MCF 10A (cell line): ENCODE measurements around the gene ATP2C1. TPM values are rescaled to one million over a fixed set of nuclear protein-coding genes. Genes with fewer than 3 reads are reported as not detected.

Source experiments
- BruUV-seq: library from RNA; stranded (reverse); fragments of 400-500 nt; replicated peaks from 2 replicates; lab custom pipeline; 2021; lab: Mats Ljungman, UMichigan
- CTCF ChIA-PET: fragments of 300-600 bp; sonication (Branson Sonifier 250); formaldehyde crosslinking; extraction: SDS; loops from one replicate; lab custom pipeline; 2021; ENCODE audit warnings: antibody characterized with exemption, inconsistent platforms; lab: Yijun Ruan, JAX
- POLR2A ChIA-PET: fragments of 300-600, 350-650 bp; sonication (Branson Sonifier 250); formaldehyde crosslinking; extraction: SDS; loops from one replicate; lab custom pipeline; 2020; ENCODE audit warnings: antibody characterized with exemption, inconsistent platforms; lab: Yijun Ruan, JAX
- DNase-seq: peaks from one replicate; pipeline ENCODE4 v3.0.0-alpha.2; 2018; ENCODE audit not compliant: unreplicated experiment
- H3K27ac Mint-ChIP-seq: one replicate; pipeline ENCODE4 v1.8.0; 2022; ENCODE audit warnings: mild to moderate bottlenecking, low read depth, mixed read lengths; ENCODE audit not compliant: unreplicated experiment
- H3K27me3 Mint-ChIP-seq: one replicate; pipeline ENCODE4 v1.8.0; 2022; ENCODE audit warnings: mixed read lengths; ENCODE audit not compliant: insufficient read depth, unreplicated experiment
- H3K36me3 Mint-ChIP-seq: one replicate; pipeline ENCODE4 v1.8.0; 2022; ENCODE audit warnings: mild to moderate bottlenecking, moderate library complexity, mixed read lengths; ENCODE audit not compliant: insufficient read depth, unreplicated experiment
- H3K4me1 Mint-ChIP-seq: one replicate; pipeline ENCODE4 v1.8.0; 2022; ENCODE audit warnings: mixed read lengths; ENCODE audit not compliant: insufficient read depth, unreplicated experiment
- H3K4me3 Mint-ChIP-seq: one replicate; pipeline ENCODE4 v1.8.0; 2022; ENCODE audit warnings: mild to moderate bottlenecking, moderate library complexity, mixed read lengths; ENCODE audit not compliant: unreplicated experiment
- H3K9me3 Mint-ChIP-seq: one replicate; pipeline ENCODE4 v1.8.0; 2022; ENCODE audit warnings: mixed read lengths; ENCODE audit not compliant: unreplicated experiment
- intact Hi-C: fragments of 100-400 bp; cut with micrococcal nuclease; formaldehyde crosslinking; loops from 2 replicates; pipeline ENCODE4 v1.14.1; 2022
- total RNA-seq: library from RNA; stranded (reverse); gene quantifications from 2 replicates; pipeline ENCODE4 v1.2.3, GENCODE V29; 2022
- TF ChIP-seq, protein P1 (sequence below): fragments of 200-600 bp; IDR thresholded peaks from one replicate; pipeline ENCODE4 v1.8.0; 2022; ENCODE audit warnings: antibody characterized with exemption, mild to moderate bottlenecking; ENCODE audit not compliant: unreplicated experiment

Gene ATP2C1
- total RNA-seq, 1 experiment from 2014 or later = 52.7 TPM

DNA sequence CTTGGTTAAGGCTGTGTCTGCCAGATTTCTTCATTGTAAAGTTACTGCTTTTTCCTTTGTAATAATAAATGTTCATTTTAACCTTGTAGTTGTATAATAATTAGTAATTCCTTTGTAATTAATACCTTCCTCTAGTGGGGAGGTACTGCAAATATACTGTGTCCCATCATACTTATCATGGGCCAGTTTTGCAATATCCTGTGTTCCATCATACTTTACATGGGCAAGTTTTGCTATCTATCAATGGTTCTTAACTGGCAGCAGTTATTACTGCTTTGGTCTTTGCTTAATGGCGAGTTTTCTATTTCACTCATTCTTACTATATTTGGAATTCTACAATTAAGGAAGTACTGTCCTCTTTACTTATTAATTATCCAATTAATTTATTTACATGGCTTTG is 10.6 kb downstream of the ATP2C1 start:
- DNase-seq = no peak
- no TSS peak for BruUV-seq
- H3K27me3 Mint-ChIP-seq = no peaks in the 10 kb centered on the region
- H3K4me3 Mint-ChIP-seq = no peak overlapping the region
- TF ChIP-seq, protein P1, sequence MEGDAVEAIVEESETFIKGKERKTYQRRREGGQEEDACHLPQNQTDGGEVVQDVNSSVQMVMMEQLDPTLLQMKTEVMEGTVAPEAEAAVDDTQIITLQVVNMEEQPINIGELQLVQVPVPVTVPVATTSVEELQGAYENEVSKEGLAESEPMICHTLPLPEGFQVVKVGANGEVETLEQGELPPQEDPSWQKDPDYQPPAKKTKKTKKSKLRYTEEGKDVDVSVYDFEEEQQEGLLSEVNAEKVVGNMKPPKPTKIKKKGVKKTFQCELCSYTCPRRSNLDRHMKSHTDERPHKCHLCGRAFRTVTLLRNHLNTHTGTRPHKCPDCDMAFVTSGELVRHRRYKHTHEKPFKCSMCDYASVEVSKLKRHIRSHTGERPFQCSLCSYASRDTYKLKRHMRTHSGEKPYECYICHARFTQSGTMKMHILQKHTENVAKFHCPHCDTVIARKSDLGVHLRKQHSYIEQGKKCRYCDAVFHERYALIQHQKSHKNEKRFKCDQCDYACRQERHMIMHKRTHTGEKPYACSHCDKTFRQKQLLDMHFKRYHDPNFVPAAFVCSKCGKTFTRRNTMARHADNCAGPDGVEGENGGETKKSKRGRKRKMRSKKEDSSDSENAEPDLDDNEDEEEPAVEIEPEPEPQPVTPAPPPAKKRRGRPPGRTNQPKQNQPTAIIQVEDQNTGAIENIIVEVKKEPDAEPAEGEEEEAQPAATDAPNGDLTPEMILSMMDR = no peak
- intact Hi-C loops = no loop called here
- CTCF ChIA-PET = no interaction called here
- H3K9me3 Mint-ChIP-seq = no peaks in the 10 kb centered on the region
- POLR2A ChIA-PET = interaction anchor here (2.2 kb wide), 1 partner anchor 11 kb away, joined by 6 read pairs; the partner anchor contains the start of gene ATP2C1
- no peaks in the 10 kb centered on the region for H3K36me3 Mint-ChIP-seq
- no peak overlapping the region for H3K27ac Mint-ChIP-seq
- H3K4me1 Mint-ChIP-seq = peaks cover 20% of the 10 kb centered on the region

DNA sequence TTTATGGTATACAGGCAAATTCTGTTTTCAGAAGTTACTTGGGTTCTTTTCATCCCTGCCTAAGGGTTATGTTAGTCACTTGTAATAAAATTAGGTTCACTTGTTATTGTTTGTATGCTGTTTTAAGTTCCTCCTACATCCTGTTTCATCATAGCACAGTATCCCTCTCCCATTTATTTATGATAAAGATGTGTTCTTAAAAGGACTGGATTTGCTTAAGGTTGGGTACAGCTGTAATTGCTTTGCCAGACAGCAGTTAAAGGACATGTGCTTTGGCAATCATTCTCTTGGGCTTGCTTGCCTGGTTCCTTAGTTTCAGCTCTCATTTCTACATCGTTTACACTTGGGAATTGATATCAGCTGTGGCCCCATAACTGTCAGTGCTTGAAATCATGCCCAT is 11.7 kb downstream of the ATP2C1 start:
- H3K9me3 Mint-ChIP-seq = no peaks in the 10 kb centered on the region
- H3K27me3 Mint-ChIP-seq = no peaks in the 10 kb centered on the region
- BruUV-seq = no TSS peak
- peak overlapping the region; percentile 10 for H3K27ac Mint-ChIP-seq
- no peak overlapping the region for H3K4me3 Mint-ChIP-seq
- peak; percentile 25 for DNase-seq
- H3K36me3 Mint-ChIP-seq = no peaks in the 10 kb centered on the region
- ChIA-PET POLR2A (interaction anchor here (2.2 kb wide), 1 partner anchor 12 kb away, joined by 6 read pairs; the partner anchor contains the start of gene ATP2C1), CTCF (interaction anchor here (0.6 kb wide), 2 partner anchors 15 to 74 kb away, joined by 3 to 4 read pairs; no protein-coding TSS in a partner anchor)
- intact Hi-C loops = no loop called here
- TF ChIP-seq, protein P1 = no peak
- H3K4me1 Mint-ChIP-seq = peaks cover 20% of the 10 kb centered on the region

DNA sequence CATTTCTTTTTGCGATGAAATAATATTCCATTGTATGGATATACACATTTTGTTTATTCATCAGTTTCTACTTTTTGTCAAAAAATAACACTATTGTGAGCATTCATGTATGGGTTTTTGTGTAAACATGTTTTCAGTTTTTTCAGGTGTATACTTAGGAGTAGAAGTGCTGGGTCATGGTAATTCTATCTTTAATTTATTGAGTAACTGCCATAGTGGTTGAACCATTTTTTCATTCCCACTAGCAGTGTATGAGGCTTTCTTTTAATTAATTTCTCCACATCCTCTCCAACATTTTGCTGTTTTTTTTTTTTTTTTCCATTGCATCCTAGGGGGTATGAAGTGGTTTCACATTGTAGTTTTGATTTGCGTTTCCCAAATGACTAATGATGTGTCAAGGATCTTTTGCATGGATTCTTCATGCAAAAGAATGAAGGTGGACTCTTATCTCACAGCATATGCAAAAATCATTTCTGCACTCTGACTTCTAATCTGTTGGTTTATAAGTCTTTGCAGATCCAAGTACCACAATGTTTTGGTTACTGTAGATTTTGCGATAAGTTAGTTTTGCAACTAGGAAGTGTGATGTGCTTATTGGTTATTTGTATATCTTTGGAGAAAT is 12.6 kb downstream of the ATP2C1 start:
- no peak overlapping the region for H3K4me3 Mint-ChIP-seq
- CTCF ChIA-PET = no interaction called here
- no TSS peak for BruUV-seq

DNA sequence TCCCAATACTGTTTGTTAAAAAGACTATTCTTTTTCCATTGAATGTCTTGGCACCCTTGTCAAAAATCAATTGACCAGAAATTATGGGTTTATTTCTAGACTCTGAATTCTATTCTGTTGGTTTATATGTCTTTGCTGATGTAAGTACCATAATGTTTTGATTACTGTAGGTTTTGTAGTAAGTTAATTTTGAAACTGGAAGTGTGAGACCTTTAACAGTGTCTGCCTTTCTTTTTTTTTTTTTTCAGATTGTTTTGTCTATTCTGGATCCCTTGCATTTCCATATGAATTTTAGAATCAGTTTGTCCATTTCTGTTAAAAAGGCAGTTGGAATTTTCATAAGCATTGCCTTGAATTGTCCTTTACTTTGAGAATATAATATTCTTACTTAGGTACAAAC is 13.6 kb downstream of the ATP2C1 start:
- intact Hi-C loops = no loop called here
- H3K4me3 Mint-ChIP-seq = no peak overlapping the region
- BruUV-seq = no TSS peak
- no peak for DNase-seq
- POLR2A ChIA-PET = no interaction called here
- no peaks in the 10 kb centered on the region for H3K27me3 Mint-ChIP-seq
- no peaks in the 10 kb centered on the region for H3K9me3 Mint-ChIP-seq
- H3K36me3 Mint-ChIP-seq = no peaks in the 10 kb centered on the region
- CTCF ChIA-PET = no interaction called here
- TF ChIP-seq, protein P1 = no peak
- no peak overlapping the region for H3K27ac Mint-ChIP-seq
- H3K4me1 Mint-ChIP-seq = peaks cover 20% of the 10 kb centered on the region

More for the DNA sequence above, 12.6 kb downstream of the ATP2C1 start:
- Mint-ChIP-seq H3K36me3 (no peaks in the 10 kb centered on the region), H3K9me3 (no peaks in the 10 kb centered on the region), H3K27me3 (no peaks in the 10 kb centered on the region), H3K27ac (no peak overlapping the region), H3K4me1 (peaks cover 20% of the 10 kb centered on the region)
- intact Hi-C loops = no loop called here
- POLR2A ChIA-PET = interaction anchor here (2.2 kb wide), 1 partner anchor 13 kb away, joined by 6 read pairs; the partner anchor contains the start of gene ATP2C1
- no peak for DNase-seq
- TF ChIP-seq, protein P1 = no peak
